ENCODE measurements around the gene ARV1.
"Not testable (repeated sequence)": the region's sequence is repeated elsewhere in the genome, so short reads cannot be mapped to it uniquely, and the experiment has no call there.

ARV1 gene

GRCh38 chr1:231046730-231047395, 68.0 kb downstream of the ARV1 start:
- H3K27ac ChIP-seq (ENCODE audit: low read depth, low read length), result no peak overlapping the region
- no peak overlapping the region for H3K56ac ChIP-seq (ENCODE audit: low read length)
- H3K36me3 ChIP-seq (ENCODE audit: control insufficient read depth, insufficient read depth, low read length), result no peaks in the 10 kb centered on the region
- H3K79me2 ChIP-seq (ENCODE audit: control insufficient read depth, insufficient read depth, low read length), result no peaks in the 10 kb centered on the region
- H2BK120ac ChIP-seq (ENCODE audit: low read depth, low read length), result no peak overlapping the region
- no peak overlapping the region for H3K23ac ChIP-seq (ENCODE audit: low read length)
- peaks cover 6% of the 10 kb centered on the region for H3K27me3 ChIP-seq (ENCODE audit: insufficient read depth, low read length, poor library complexity)
- no peak overlapping the region for H3K9ac ChIP-seq (ENCODE audit: low read length)
- H2BK15ac ChIP-seq (replicated peaks; ENCODE audit: low read depth), result no peak overlapping the region
- H3K4me2 ChIP-seq (ENCODE audit: low read length), result no peak overlapping the region
- H3K4me3 ChIP-seq (ENCODE audit: low read length), result no peak overlapping the region
- H4K5ac ChIP-seq (ENCODE audit: low read length), result no peak overlapping the region
- no peaks in the 10 kb centered on the region for H3K4me1 ChIP-seq (ENCODE audit: control insufficient read depth, low read depth, low read length)
- no peak overlapping the region for H2AK5ac ChIP-seq (ENCODE audit: low read length)
- no peak for DNase-seq
- H4K8ac ChIP-seq (ENCODE audit: low read depth, low read length), result no peak overlapping the region
- WGBS (ENCODE audit: extremely low coverage, insufficient coverage, low lambda C conversion rate), result no CpG with 5 or more reads among the region's 2 CpGs
- no peak overlapping the region for H2BK5ac ChIP-seq (ENCODE audit: low read length)
- no peak overlapping the region for H3K18ac ChIP-seq (ENCODE audit: low read length)
- H3K4ac ChIP-seq (ENCODE audit: low read depth, low read length), result no peak overlapping the region
- no peaks in the 10 kb centered on the region for H3K79me1 ChIP-seq (ENCODE audit: low read length)

GRCh38 chr1:231047529-231047928, 68.6 kb downstream of the ARV1 start:
- H3K79me1 ChIP-seq (ENCODE audit: low read length); H3K4me1 ChIP-seq (ENCODE audit: control insufficient read depth, low read depth, low read length); H4K8ac ChIP-seq (ENCODE audit: low read depth, low read length); H2BK5ac ChIP-seq (ENCODE audit: low read length); H3K4ac ChIP-seq (ENCODE audit: low read depth, low read length); H3K56ac ChIP-seq (ENCODE audit: low read length); H3K27me3 ChIP-seq (ENCODE audit: insufficient read depth, low read length, poor library complexity); H3K4me3 ChIP-seq (ENCODE audit: low read length); H3K36me3 ChIP-seq (ENCODE audit: control insufficient read depth, insufficient read depth, low read length); H2AK5ac ChIP-seq (ENCODE audit: low read length); H3K18ac ChIP-seq (ENCODE audit: low read length); H3K23ac ChIP-seq (ENCODE audit: low read length); H4K5ac ChIP-seq (ENCODE audit: low read length); H3K79me2 ChIP-seq (ENCODE audit: control insufficient read depth, insufficient read depth, low read length); H3K4me2 ChIP-seq (ENCODE audit: low read length); H2BK120ac ChIP-seq (ENCODE audit: low read depth, low read length); H2BK15ac ChIP-seq (replicated peaks; ENCODE audit: low read depth); H3K9ac ChIP-seq (ENCODE audit: low read length); DNase-seq; H3K27ac ChIP-seq (ENCODE audit: low read depth, low read length): not testable (repeated sequence)

GRCh38 chr1:231048419-231048818, 69.5 kb downstream of the ARV1 start:
- not testable (repeated sequence) for H2BK15ac ChIP-seq (replicated peaks; ENCODE audit: low read depth); H3K4me3 ChIP-seq (ENCODE audit: low read length); H3K4ac ChIP-seq (ENCODE audit: low read depth, low read length); DNase-seq; H3K36me3 ChIP-seq (ENCODE audit: control insufficient read depth, insufficient read depth, low read length); H3K27me3 ChIP-seq (ENCODE audit: insufficient read depth, low read length, poor library complexity); H3K18ac ChIP-seq (ENCODE audit: low read length); H2BK5ac ChIP-seq (ENCODE audit: low read length); H3K27ac ChIP-seq (ENCODE audit: low read depth, low read length); H3K4me1 ChIP-seq (ENCODE audit: control insufficient read depth, low read depth, low read length); H3K79me2 ChIP-seq (ENCODE audit: control insufficient read depth, insufficient read depth, low read length); H3K56ac ChIP-seq (ENCODE audit: low read length); H4K8ac ChIP-seq (ENCODE audit: low read depth, low read length); H4K5ac ChIP-seq (ENCODE audit: low read length); H3K79me1 ChIP-seq (ENCODE audit: low read length); H2BK120ac ChIP-seq (ENCODE audit: low read depth, low read length); H3K23ac ChIP-seq (ENCODE audit: low read length); H3K9ac ChIP-seq (ENCODE audit: low read length); H3K4me2 ChIP-seq (ENCODE audit: low read length); H2AK5ac ChIP-seq (ENCODE audit: low read length)
- no CpG with 5 or more reads among the region's 9 CpGs for WGBS (ENCODE audit: extremely low coverage, insufficient coverage, low lambda C conversion rate)

- no peak for DNase-seq
- H3K4ac ChIP-seq (ENCODE audit: low read depth, low read length), result no peak overlapping the region
- H4K5ac ChIP-seq (ENCODE audit: low read length), result no peak overlapping the region
- no peak overlapping the region for H3K23ac ChIP-seq (ENCODE audit: low read length)
- no peak overlapping the region for H2BK5ac ChIP-seq (ENCODE audit: low read length)
- no peaks in the 10 kb centered on the region for H3K79me1 ChIP-seq (ENCODE audit: low read length)
- H3K4me1 ChIP-seq (ENCODE audit: control insufficient read depth, low read depth, low read length), result no peaks in the 10 kb centered on the region
- no peak overlapping the region for H2AK5ac ChIP-seq (ENCODE audit: low read length)
- no peak overlapping the region for H2BK120ac ChIP-seq (ENCODE audit: low read depth, low read length)
- no peak overlapping the region for H3K56ac ChIP-seq (ENCODE audit: low read length)
- no CpG with 5 or more reads among the region's 10 CpGs for WGBS (ENCODE audit: extremely low coverage, insufficient coverage, low lambda C conversion rate)
- no peak overlapping the region for H3K9ac ChIP-seq (ENCODE audit: low read length)
- no peak overlapping the region for H3K18ac ChIP-seq (ENCODE audit: low read length)
- H4K8ac ChIP-seq (ENCODE audit: low read depth, low read length), result no peak overlapping the region
- H3K27ac ChIP-seq (ENCODE audit: low read depth, low read length), result no peak overlapping the region
- no peaks in the 10 kb centered on the region for H3K79me2 ChIP-seq (ENCODE audit: control insufficient read depth, insufficient read depth, low read length)
- H3K27me3 ChIP-seq (ENCODE audit: insufficient read depth, low read length, poor library complexity), result peaks cover 6% of the 10 kb centered on the region
- H3K4me3 ChIP-seq (ENCODE audit: low read length), result no peak overlapping the region
- H2BK15ac ChIP-seq (replicated peaks; ENCODE audit: low read depth), result no peak overlapping the region
- no peaks in the 10 kb centered on the region for H3K36me3 ChIP-seq (ENCODE audit: control insufficient read depth, insufficient read depth, low read length)
- no peak overlapping the region for H3K4me2 ChIP-seq (ENCODE audit: low read length)
Observed at GRCh38 chr1:231049121-231049979, 70.5 kb downstream of the ARV1 start.

Measured in mesendoderm (in vitro differentiated cells).